H9 (cell line): ENCODE results near the gene CTDSP2. TPM values are rescaled to one million over a fixed set of nuclear protein-coding genes. Genes with fewer than 3 reads are reported as not detected.

Experiments
- DNase-seq: peaks from one replicate; pipeline ENCODE4 v3.0.0-alpha.2; 2017
- H2AFZ ChIP-seq: one replicate; pipeline ENCODE4 v1.6.1; 2013; ENCODE audit warnings: mild to moderate bottlenecking, low read length, control low read depth, moderate library complexity
- H2AK5ac ChIP-seq: 2 replicates; pipeline ENCODE4 v1.6.1; 2013; ENCODE audit warnings: low read length, control low read depth, mixed read lengths; ENCODE audit not compliant: insufficient read length
- H2BK120ac ChIP-seq: one replicate; pipeline ENCODE4 v1.6.1; 2013; ENCODE audit warnings: low read depth, mild to moderate bottlenecking, low read length, control low read depth, inconsistent platforms; ENCODE audit not compliant: poor library complexity, severe bottlenecking
- H2BK12ac ChIP-seq: 2 replicates; pipeline ENCODE4 v1.6.1; 2013; ENCODE audit warnings: low read length, control low read depth, mixed read lengths, low read depth; ENCODE audit not compliant: insufficient read length
- H2BK15ac ChIP-seq: 2 replicates; pipeline ENCODE4 v1.6.1; 2013; ENCODE audit warnings: low read depth, low read length, control low read depth
- H2BK20ac ChIP-seq: one replicate; pipeline ENCODE4 v1.6.1; 2013; ENCODE audit warnings: low read depth, mild to moderate bottlenecking, low read length, control low read depth, inconsistent platforms; ENCODE audit not compliant: poor library complexity, severe bottlenecking
- H2BK5ac ChIP-seq: 2 replicates; pipeline ENCODE4 v1.6.1; 2013; ENCODE audit warnings: low read length, control low read depth, mixed read lengths; ENCODE audit not compliant: insufficient read length
- H3K14ac ChIP-seq: 2 replicates; pipeline ENCODE4 v1.6.1; 2013; ENCODE audit warnings: low read length, control low read depth; ENCODE audit not compliant: insufficient read depth
- H3K18ac ChIP-seq: 2 replicates; pipeline ENCODE4 v1.6.1; 2013; ENCODE audit warnings: low read depth, mild to moderate bottlenecking, mixed read lengths, low read length, control low read depth; ENCODE audit not compliant: insufficient read length
- H3K23ac ChIP-seq: 2 replicates; pipeline ENCODE4 v1.6.1; 2013; ENCODE audit warnings: low read length, control low read depth, mixed read lengths, low read depth; ENCODE audit not compliant: insufficient read length
- H3K23me2 ChIP-seq: 2 replicates; pipeline ENCODE4 v1.6.1; 2013; ENCODE audit warnings: low read depth, mild to moderate bottlenecking, mixed read lengths, low read length, control low read depth; ENCODE audit not compliant: insufficient read length, poor library complexity, severe bottlenecking
- H3K27ac ChIP-seq: 2 replicates; pipeline ENCODE4 v1.5.1; 2013; ENCODE audit warnings: low read length, control low read depth, mixed read lengths, low read depth; ENCODE audit not compliant: insufficient read length
- H3K27me3 ChIP-seq: 2 replicates; pipeline ENCODE4 v1.6.1; 2013; ENCODE audit warnings: low read length, control low read depth, inconsistent platforms; ENCODE audit not compliant: insufficient read depth
- H3K4ac ChIP-seq: 2 replicates; pipeline ENCODE4 v1.6.1; 2013; ENCODE audit warnings: low read depth, mild to moderate bottlenecking, control low read depth, inconsistent platforms, low read length, moderate library complexity
- H3K4me1 ChIP-seq: 2 replicates; pipeline ENCODE4 v1.6.1; 2013; ENCODE audit warnings: low read length, control low read depth, inconsistent platforms; ENCODE audit not compliant: insufficient read depth
- H3K4me2 ChIP-seq: 2 replicates; pipeline ENCODE4 v1.6.1; 2013; ENCODE audit warnings: low read length, control low read depth, mixed read lengths; ENCODE audit not compliant: insufficient read length, insufficient read depth
- H3K56ac ChIP-seq: 2 replicates; pipeline ENCODE4 v1.6.1; 2013; ENCODE audit warnings: low read depth, mild to moderate bottlenecking, mixed read lengths, low read length, control low read depth; ENCODE audit not compliant: insufficient read length
- H3K79me1 ChIP-seq: 2 replicates; pipeline ENCODE4 v1.6.1; 2013; ENCODE audit warnings: low read depth, mild to moderate bottlenecking, moderate library complexity, low read length, control low read depth, inconsistent platforms; ENCODE audit not compliant: insufficient read depth, poor library complexity, severe bottlenecking
- H3K79me2 ChIP-seq: 2 replicates; pipeline ENCODE4 v1.6.1; 2013; ENCODE audit warnings: low read length, control low read depth, inconsistent platforms; ENCODE audit not compliant: insufficient read depth
- H3K9ac ChIP-seq: 2 replicates; pipeline ENCODE4 v1.6.1; 2013; ENCODE audit warnings: low read length, control low read depth, mixed read lengths; ENCODE audit not compliant: insufficient read length; ENCODE audit errors: extremely low read depth
- H3K9me3 ChIP-seq: one replicate; pipeline ENCODE4 v1.6.1; 2013; ENCODE audit warnings: low read depth, low read length, inconsistent platforms; ENCODE audit not compliant: control insufficient read depth
- H3T11ph ChIP-seq: one replicate; pipeline ENCODE4 v1.6.1; 2013; ENCODE audit warnings: mild to moderate bottlenecking, low read length, control low read depth, inconsistent platforms
- H4K20me1 ChIP-seq: one replicate; pipeline ENCODE4 v1.6.1; 2013; ENCODE audit not compliant: control insufficient read depth, insufficient read length, insufficient read depth
- H4K5ac ChIP-seq: 2 replicates; pipeline ENCODE4 v1.6.1; 2013; ENCODE audit warnings: low read depth, mild to moderate bottlenecking, mixed read lengths, low read length, control low read depth; ENCODE audit not compliant: insufficient read length
- H4K8ac ChIP-seq: replicated peaks from 2 replicates; pipeline ENCODE4 v1.6.1; 2013; ENCODE audit warnings: low read length, control low read depth, mixed read lengths, low read depth; ENCODE audit not compliant: insufficient read length
- H4K91ac ChIP-seq: 2 replicates; pipeline ENCODE4 v1.6.1; 2013; ENCODE audit warnings: low read depth, mild to moderate bottlenecking, moderate library complexity, mixed read lengths, low read length, control low read depth; ENCODE audit not compliant: insufficient read length
- H3K27ac Mint-ChIP-seq, 3 experiments: 2 replicates in 2 of 3; 3 replicates in 1 of 3; pipeline ENCODE4 v1.8.0; 2020 to 2021; ENCODE audit warnings: mixed read lengths in 3 of 3, mild to moderate bottlenecking in 1 of 3, moderate library complexity in 1 of 3
- H3K27me3 Mint-ChIP-seq: 2 replicates; pipeline ENCODE4 v1.8.0; 2021; ENCODE audit warnings: low read depth, mild to moderate bottlenecking, moderate library complexity, mixed read lengths
- H3K36me3 Mint-ChIP-seq, 3 experiments: 2 replicates in 2 of 3; 3 replicates in 1 of 3; pipeline ENCODE4 v1.8.0; 2020 to 2021; ENCODE audit warnings: low read depth in 3 of 3, mixed read lengths in 3 of 3; ENCODE audit not compliant: insufficient read depth in 1 of 3
- H3K4me1 Mint-ChIP-seq, 2 experiments: 2 replicates each; pipeline ENCODE4 v1.8.0; 2020; ENCODE audit warnings: mixed read lengths in 2 of 2
- H3K4me3 Mint-ChIP-seq, 2 experiments: 2 replicates in 1 of 2; 3 replicates in 1 of 2; pipeline ENCODE4 v1.8.0; 2020 to 2021; ENCODE audit warnings: mild to moderate bottlenecking in 2 of 2, mixed read lengths in 2 of 2, moderate library complexity in 1 of 2
- H3K9me3 Mint-ChIP-seq, 2 experiments: 2 replicates in 1 of 2; 3 replicates in 1 of 2; pipeline ENCODE4 v1.8.0; 2020; ENCODE audit warnings: mild to moderate bottlenecking in 2 of 2, mixed read lengths in 2 of 2, moderate library complexity in 1 of 2
- CTCF ChIP-seq: fragments of 200-600 bp; sonication (generic); conservative IDR thresholded peaks from 3 replicates; pipeline ENCODE4 v1.8.0; 2021; ENCODE audit warnings: antibody characterized with exemption, mild to moderate bottlenecking
- WGBS: extraction: QIAGEN DNeasy Blood & Tissue Kit; methylation state at CpG from one replicate; pipeline ENCODE4 v1.1.7; 2013; ENCODE audit warnings: missing lambda C conversion rate, low lambda C conversion rate, mixed read lengths; ENCODE audit not compliant: insufficient read length; ENCODE audit errors: extremely low coverage; 5-methylcytosine and 5-hydroxymethylcytosine counted together
- total RNA-seq: library from RNA; stranded (reverse); gene quantifications from 2 replicates; pipeline ENCODE4 v1.2.1, GENCODE V29; 2021

CTDSP2 gene
- total RNA-seq, 1 experiment from 2014 or later, result 103 TPM

- Histone ChIP-seq H3K9me3 (no peaks in the 10 kb centered on the region), H3K18ac (no peak overlapping the region), H2BK120ac (no peak overlapping the region), H3K79me2 (no peaks in the 10 kb centered on the region), H4K20me1 (no peaks in the 10 kb centered on the region), H3T11ph (no peak overlapping the region), H3K27me3 (no peaks in the 10 kb centered on the region), H3K14ac (no peak overlapping the region), H3K4me1 (no peaks in the 10 kb centered on the region; the same call in 1 of the 2 replicates), H3K23me2 (no peaks in the 10 kb centered on the region), H2AFZ (no peak overlapping the region), H2BK12ac (no peak overlapping the region), H3K56ac (no peak overlapping the region), H3K23ac (no peak overlapping the region), H2BK15ac (no peak overlapping the region), H3K79me1 (no peaks in the 10 kb centered on the region), H3K9ac (no peak overlapping the region), H4K5ac (no peak overlapping the region), H3K4ac (no peak overlapping the region), H2BK20ac (no peak overlapping the region), H4K91ac (no peak overlapping the region), H4K8ac (no peak overlapping the region), H2BK5ac (no peak overlapping the region), H2AK5ac (no peak overlapping the region), H3K4me2 (no peak overlapping the region), H3K27ac (no peak overlapping the region)
- Mint-ChIP-seq H3K9me3 (no peaks in the 10 kb centered on the region), H3K27me3 (no peaks in the 10 kb centered on the region), H3K27ac (no peak overlapping the region), H3K4me1 (peaks cover 2 to 3% of the 10 kb centered on the region in 2 experiments; a peak in 3 of 4 replicates), H3K4me3 (no peak overlapping the region), H3K36me3 (peaks cover 0 to 11% (median 3%) of the 10 kb centered on the region in 3 experiments; a peak in 3 of 7 replicates)
- DNase-seq, result no peak
- no CpG with 5 or more reads among the region's 5 CpGs for WGBS
- TF ChIP-seq CTCF, result no peak
These were observed 38.2 kb downstream of the CTDSP2 start for GRCh38 chr12:57808351-57808750.
